IgD-negative memory B cell (primary cell): ENCODE data around the gene CKLF. TPM values are rescaled to one million over a fixed set of nuclear protein-coding genes. Genes with fewer than 3 reads are reported as not detected.
"Not testable (repeated sequence)": the region's sequence is repeated elsewhere in the genome, so short reads cannot be mapped to it uniquely, and the experiment has no call there.

ENCODE experiments used
- H3K27ac Mint-ChIP-seq, 3 donors: one replicate each; pipeline ENCODE4 v1.8.0; 2020 to 2022; ENCODE audit warnings: mild to moderate bottlenecking in 3 of 3, mixed read lengths in 3 of 3, moderate library complexity in 1 of 3
- H3K27me3 Mint-ChIP-seq: one replicate; pipeline ENCODE4 v1.8.0; 2021; ENCODE audit warnings: mixed read lengths
- H3K36me3 Mint-ChIP-seq: one replicate; pipeline ENCODE4 v1.8.0; 2020; ENCODE audit warnings: mild to moderate bottlenecking, mixed read lengths
- H3K4me1 Mint-ChIP-seq, 3 donors: one replicate each; pipeline ENCODE4 v1.8.0; 2020 to 2022; ENCODE audit warnings: mixed read lengths in 3 of 3, mild to moderate bottlenecking in 1 of 3
- H3K4me3 Mint-ChIP-seq, 4 donors: one replicate each; pipeline ENCODE4 v1.8.0; 2020 to 2022; ENCODE audit warnings: mild to moderate bottlenecking in 4 of 4, mixed read lengths in 4 of 4, moderate library complexity in 3 of 4
- H3K9me3 Mint-ChIP-seq, 3 donors: one replicate each; pipeline ENCODE4 v1.8.0; 2020 to 2021; ENCODE audit warnings: mixed read lengths in 3 of 3, mild to moderate bottlenecking in 1 of 3
- polyA plus RNA-seq: library from polyadenylated mRNA; unstranded; fragments of 300-500 nt; fragmentation: Illumina TruSeq; gene quantifications from one replicate; pipeline ENCODE4 v1.2.3, GENCODE V29; 2021

The CKLF gene
- polyA plus RNA-seq, 1 donor from 2014 or later, result 50.8 TPM

DNA sequence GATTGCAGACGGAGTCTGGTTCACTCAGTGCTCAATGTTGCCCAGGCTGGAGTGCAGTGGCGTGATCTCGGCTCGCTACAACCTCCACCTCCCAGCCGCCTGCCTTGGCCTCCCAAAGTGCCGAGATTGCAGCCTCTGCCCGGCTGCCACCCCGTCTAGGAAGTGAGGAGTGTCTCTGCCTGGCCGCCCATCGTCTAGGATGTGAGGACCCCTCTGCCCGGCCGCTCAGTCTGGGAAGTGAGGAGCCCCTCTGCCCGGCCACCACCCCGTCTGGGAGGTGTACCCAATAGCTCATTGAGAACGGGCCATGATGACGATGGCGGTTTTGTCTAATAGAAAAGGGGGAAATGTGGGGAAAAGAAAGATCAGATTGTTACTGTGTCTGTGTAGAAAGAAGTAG lies 38.0 kb upstream of the CKLF start:
- not testable (repeated sequence) for H3K27me3 Mint-ChIP-seq

GRCh38 chr16:66514980-66515595 lies 37.3 kb upstream of the CKLF start:
- not testable (repeated sequence) for H3K9me3 Mint-ChIP-seq, H3K36me3 Mint-ChIP-seq, H3K27me3 Mint-ChIP-seq
- peaks cover 20 to 39% (median 26%) of the 10 kb centered on the region in 3 donors for H3K4me1 Mint-ChIP-seq
- peak overlapping the region in 1 of 3 donors; percentile 34 for H3K27ac Mint-ChIP-seq
- peak overlapping the region in 3 of 4 donors; percentile 63 to 79 (median 71) for H3K4me3 Mint-ChIP-seq

More for the DNA sequence above, 38.0 kb upstream of the CKLF start:
- H3K27ac Mint-ChIP-seq, H3K9me3 Mint-ChIP-seq, H3K36me3 Mint-ChIP-seq: not testable (repeated sequence)
- H3K4me3 Mint-ChIP-seq, result peak overlapping the region in 1 of 4 donors; percentile 12
- H3K4me1 Mint-ChIP-seq, result peaks cover 20 to 35% (median 32%) of the 10 kb centered on the region in 3 donors

- Mint-ChIP-seq H3K36me3 (no peaks in the 10 kb centered on the region), H3K27me3 (no peaks in the 10 kb centered on the region), H3K27ac (peak overlapping the region; percentile 87 to 99 (median 96)), H3K9me3 (no peaks in the 10 kb centered on the region), H3K4me3 (peak overlapping the region; percentile 79 to 94 (median 88)), H3K4me1 (peaks cover 28 to 47% (median 34%) of the 10 kb centered on the region in 3 donors)
Observed at GRCh38 chr16:66515596-66516508, 36.5 kb upstream of the CKLF start.

DNA sequence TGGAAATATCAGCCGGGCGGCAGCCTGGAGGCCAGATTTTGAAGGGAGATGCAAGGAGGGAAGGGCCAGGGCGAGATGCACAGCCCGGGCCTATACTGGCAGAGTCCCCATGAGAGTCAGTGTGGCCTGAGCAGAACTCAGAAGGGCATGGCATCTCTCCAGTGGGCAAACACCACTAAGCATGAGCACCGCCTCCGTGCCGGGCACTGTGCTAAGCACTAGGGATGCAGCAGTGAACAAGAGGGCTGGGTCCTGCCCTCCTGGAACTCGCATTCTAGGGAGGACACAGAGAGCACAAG lies 35.9 kb upstream of the CKLF start:
- Mint-ChIP-seq H3K27me3 (no peaks in the 10 kb centered on the region), H3K27ac (peak overlapping the region; percentile 87 to 99 (median 96)), H3K36me3 (no peaks in the 10 kb centered on the region), H3K4me3 (peak overlapping the region; percentile 79 to 94 (median 88)), H3K9me3 (no peaks in the 10 kb centered on the region), H3K4me1 (peaks cover 30 to 53% (median 37%) of the 10 kb centered on the region in 3 donors)

DNA sequence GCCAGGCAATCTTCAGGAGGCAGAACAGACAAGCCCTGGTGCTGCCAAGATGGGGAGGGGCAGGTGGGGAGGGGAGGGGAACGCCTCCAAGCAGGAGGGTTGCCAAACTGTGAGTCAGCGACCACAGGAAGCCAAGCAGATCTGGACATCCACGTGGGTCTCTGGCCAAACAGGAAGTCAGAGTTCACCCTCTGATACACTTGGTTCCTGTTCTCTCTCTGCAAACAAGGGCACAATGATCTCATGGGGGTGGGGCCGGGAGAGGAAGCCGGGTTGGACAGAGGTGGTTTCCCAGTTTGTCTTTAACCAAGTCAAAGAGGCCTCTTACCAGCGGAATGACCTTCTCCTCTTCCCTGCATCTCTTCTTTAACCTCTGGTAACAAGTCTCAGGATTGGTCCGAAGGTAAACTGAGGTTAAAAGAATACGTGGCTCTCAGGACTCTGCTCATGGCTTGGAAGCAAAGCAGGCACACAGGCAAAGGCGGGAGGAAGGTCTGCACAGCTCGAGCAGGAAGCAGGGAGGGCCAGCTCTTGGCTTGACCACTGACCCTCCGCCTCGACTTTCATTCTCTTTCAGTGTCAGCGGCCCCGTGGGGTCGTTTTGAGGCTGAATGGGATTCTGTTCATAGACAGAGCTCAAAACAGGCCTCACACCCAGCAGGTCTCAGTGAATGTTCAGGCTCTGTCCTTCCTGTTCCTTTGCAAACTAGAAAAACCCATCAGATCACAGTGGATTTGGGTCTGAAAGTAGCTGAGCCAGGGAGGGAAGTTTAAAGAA lies 35.4 kb upstream of the CKLF start:
- no peaks in the 10 kb centered on the region for H3K27me3 Mint-ChIP-seq
- H3K36me3 Mint-ChIP-seq, result no peaks in the 10 kb centered on the region
- H3K4me1 Mint-ChIP-seq, result peaks cover 33 to 56% (median 42%) of the 10 kb centered on the region in 3 donors
- no peaks in the 10 kb centered on the region for H3K9me3 Mint-ChIP-seq
- H3K27ac Mint-ChIP-seq, result peak overlapping the region; percentile 87 to 99 (median 96)
- H3K4me3 Mint-ChIP-seq, result peak overlapping the region; percentile 79 to 94 (median 88)

- peaks cover 41 to 60% (median 49%) of the 10 kb centered on the region in 3 donors for H3K4me1 Mint-ChIP-seq
- no peaks in the 10 kb centered on the region for H3K9me3 Mint-ChIP-seq
- peak overlapping the region; percentile 79 to 94 (median 88) for H3K4me3 Mint-ChIP-seq
- H3K36me3 Mint-ChIP-seq, result no peaks in the 10 kb centered on the region
- peak overlapping the region; percentile 87 to 99 (median 96) for H3K27ac Mint-ChIP-seq
- H3K27me3 Mint-ChIP-seq, result no peaks in the 10 kb centered on the region
Observed at GRCh38 chr16:66517586-66518263, 34.7 kb upstream of the CKLF start.

DNA sequence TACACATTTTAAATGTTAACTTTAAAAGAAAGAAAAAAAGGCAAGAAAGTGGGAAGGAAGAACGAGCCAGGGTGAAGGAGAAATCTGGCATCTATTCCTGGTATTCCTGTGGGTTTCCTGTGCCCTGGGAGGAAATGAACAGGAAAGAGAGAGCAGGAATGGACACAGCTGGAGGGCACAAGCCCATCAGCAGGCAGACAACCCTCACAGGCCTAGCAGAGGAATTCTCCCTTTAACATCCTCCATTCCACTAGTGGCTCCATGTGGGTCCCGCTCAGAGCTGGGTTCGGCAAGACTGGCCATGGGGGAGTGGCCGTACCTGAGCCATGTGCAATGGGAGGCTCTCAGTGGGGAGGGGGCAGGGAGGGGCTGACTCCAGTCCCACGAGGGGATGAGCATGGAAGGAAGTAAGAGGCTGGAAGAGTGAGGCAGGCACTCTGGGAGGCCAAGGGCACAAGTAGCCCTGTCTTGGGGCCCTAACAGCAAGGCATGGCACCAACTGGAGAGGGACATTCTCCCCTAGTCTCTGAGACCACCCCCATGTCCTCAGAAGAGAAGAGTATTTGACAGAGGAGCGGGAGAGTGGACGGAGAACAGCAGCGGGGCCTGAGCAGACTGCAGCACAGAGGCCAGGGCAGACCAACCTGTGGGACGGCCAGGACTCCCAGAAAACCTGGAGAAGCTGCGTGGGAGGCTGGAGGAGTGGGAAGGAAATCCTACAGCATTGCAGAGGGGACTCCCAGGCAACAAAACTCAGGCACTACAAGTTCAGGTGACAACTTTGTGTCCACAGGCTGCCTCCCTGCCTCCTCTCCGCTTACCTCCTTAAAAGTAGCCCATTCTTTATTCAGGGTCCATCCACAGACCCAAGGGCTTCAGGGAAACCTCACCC lies 32.6 kb upstream of the CKLF start:
- H3K27ac Mint-ChIP-seq, result peak overlapping the region in 1 of 3 donors; percentile 88

DNA sequence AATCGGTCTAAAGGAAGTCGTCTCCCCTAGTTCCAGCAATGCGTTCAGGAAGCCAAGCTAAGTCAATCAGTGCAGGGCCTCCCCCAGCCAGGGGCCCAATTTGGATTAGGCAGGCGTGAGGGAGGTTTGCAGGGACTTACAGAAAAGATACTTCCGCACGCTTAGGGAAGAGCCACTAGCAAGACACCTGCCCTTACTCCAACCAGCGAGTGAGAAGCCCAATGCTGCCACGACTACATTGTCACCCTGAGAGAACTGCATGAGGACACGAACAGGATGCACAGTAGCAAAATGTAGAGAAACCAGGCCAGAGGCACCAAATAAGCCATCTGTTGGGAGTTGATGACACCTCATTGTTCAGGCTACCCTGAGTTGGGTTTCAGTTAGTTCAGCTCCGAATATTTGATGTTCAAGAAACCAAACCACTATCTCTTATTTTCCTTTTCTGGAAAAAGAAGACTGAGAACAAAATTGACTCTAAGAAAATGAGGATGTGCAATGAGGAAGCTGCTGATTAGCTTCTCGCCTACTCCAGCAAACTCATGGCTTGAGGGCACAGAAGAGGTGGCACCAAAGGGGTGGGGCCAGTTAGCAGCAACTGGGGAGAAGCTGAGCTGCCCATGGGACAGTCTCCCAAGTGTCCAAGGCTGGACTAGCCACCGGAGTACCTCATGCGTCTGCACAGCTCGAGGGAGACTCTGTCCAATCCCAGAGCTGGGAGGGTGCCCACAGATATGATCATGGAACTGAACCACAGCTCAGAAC lies 31.8 kb upstream of the CKLF start:
- H3K4me3 Mint-ChIP-seq, result peak overlapping the region in 3 of 4 donors; percentile 36 to 89 (median 81)
- peak overlapping the region in 1 of 3 donors; percentile 88 for H3K27ac Mint-ChIP-seq
- H3K27me3 Mint-ChIP-seq, result peaks cover 1% of the 10 kb centered on the region
- peaks cover 55 to 75% (median 64%) of the 10 kb centered on the region in 3 donors for H3K4me1 Mint-ChIP-seq
- H3K9me3 Mint-ChIP-seq, result no peaks in the 10 kb centered on the region
- H3K36me3 Mint-ChIP-seq, result no peaks in the 10 kb centered on the region

More for the DNA sequence above, 32.6 kb upstream of the CKLF start:
- H3K9me3 Mint-ChIP-seq, result no peaks in the 10 kb centered on the region
- peak overlapping the region in 3 of 4 donors; percentile 17 to 89 (median 36) for H3K4me3 Mint-ChIP-seq
- H3K4me1 Mint-ChIP-seq, result peaks cover 52 to 73% (median 63%) of the 10 kb centered on the region in 3 donors
- no peaks in the 10 kb centered on the region for H3K36me3 Mint-ChIP-seq
- H3K27me3 Mint-ChIP-seq, result peaks cover 1% of the 10 kb centered on the region

DNA sequence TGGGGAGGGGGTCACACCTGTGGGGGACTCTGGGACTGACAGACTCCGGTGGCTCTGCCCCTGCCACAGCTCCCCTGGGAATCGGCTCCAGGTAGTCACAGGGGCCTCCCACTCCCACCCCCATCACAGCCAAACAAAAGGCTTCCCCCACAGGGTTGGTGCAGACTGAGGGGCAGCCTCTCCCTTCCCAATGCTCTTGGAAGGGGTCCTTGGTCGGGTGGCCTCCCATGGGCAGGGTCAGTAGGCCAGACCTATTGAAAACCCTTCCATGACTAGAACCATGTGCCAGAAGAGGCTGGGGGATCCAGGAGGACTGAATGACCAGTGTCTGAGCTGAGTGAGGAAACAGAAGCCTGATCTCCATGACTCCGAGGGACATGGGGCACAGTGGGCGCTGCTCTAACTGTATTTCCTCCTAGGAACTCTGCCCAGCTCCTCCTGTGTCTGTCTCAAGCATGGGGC lies 31.1 kb upstream of the CKLF start:
- Mint-ChIP-seq H3K9me3 (no peaks in the 10 kb centered on the region), H3K27me3 (peaks cover 4% of the 10 kb centered on the region), H3K36me3 (no peaks in the 10 kb centered on the region), H3K4me3 (peak overlapping the region in 2 of 4 donors; percentile 84 to 89), H3K27ac (peak overlapping the region in 2 of 3 donors; percentile 73 to 93), H3K4me1 (peaks cover 57 to 74% (median 60%) of the 10 kb centered on the region in 3 donors)

DNA sequence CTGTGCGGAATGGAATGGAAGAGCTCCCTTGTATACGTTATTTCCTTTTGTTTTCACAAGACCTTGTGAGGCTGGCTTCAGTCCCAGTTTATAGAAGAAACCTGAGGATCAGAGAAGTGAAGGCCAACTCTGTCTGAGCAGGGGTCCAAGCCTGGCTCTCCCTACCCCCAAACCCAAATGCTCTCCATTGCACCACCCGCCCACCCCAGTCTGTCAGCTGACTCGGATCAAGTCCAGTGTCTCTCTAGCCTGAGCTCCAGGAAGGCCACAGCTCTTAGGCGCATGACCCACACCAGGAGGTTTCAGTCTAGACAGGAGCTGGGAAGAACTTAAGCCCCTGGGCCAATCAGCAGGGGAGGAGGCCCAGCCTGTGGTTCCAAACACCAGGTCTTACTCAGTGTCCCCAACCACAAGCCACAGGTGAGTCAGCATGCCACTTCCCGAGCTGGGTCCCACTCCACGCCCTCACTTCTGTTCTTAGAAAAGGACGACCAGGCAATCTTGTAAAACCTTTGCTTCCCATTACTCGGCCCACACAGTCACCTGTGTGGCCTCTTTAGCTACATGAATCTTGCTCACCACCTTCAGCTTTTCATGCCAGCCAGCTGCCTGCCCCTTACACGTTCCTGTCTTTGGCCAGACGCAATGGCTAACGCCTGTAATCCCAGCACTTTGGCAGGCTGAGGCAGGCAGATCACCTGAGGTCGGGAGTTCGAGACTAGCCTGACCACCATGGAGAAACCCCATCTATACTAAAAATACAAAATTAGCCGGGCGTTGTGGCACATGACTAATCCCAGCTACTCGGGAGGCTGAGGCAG lies 30.2 kb upstream of the CKLF start:
- Mint-ChIP-seq H3K9me3 (no peaks in the 10 kb centered on the region), H3K27ac (peak overlapping the region; percentile 73 to 99 (median 93)), H3K27me3 (peaks cover 4% of the 10 kb centered on the region), H3K36me3 (no peaks in the 10 kb centered on the region), H3K4me3 (peak overlapping the region in 3 of 4 donors; percentile 74 to 85 (median 84)), H3K4me1 (peaks cover 49 to 67% (median 52%) of the 10 kb centered on the region in 3 donors)

DNA sequence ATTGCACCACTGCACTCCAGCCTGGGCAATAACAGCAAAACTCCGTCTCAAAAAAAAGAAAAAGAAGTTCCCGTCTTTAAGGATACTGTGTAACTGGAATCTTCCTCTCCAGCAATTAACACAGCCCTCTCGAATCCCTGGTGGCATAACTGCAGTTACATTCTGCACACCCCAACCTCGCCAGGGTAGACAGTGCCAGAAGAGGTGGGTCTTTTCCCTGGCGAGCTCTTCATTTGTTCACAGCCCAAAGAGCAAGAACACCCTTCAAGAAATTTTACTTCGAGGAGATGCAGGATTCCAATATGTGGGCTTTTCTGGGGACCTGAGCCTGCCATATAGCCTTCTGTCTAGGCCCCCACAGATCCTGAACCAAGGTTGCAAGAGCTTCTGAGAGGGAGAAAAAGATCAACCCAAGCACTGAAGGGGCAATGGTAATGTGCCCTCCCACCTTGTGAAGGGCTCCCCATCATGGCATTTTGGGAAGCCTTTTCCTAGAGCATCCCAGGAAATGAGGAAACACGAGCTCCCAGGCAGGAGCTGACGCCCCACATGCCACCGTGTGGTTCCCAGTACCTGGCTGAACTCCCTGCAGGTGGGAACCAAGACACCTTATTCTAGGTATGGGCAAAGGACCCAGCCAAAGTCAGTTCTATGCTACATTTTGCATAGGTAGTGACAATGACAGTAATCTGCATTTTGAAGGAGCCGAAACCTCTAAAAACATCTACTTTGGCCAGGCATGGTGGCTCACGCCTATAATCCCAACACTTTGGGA lies 29.4 kb upstream of the CKLF start:
- Mint-ChIP-seq H3K4me1 (peaks cover 40 to 59% (median 44%) of the 10 kb centered on the region in 3 donors), H3K4me3 (peak overlapping the region; percentile 70 to 93 (median 82)), H3K27ac (peak overlapping the region; percentile 93 to 99 (median 98)), H3K9me3 (no peaks in the 10 kb centered on the region), H3K27me3 (peaks cover 4% of the 10 kb centered on the region), H3K36me3 (no peaks in the 10 kb centered on the region)
